Measurements from ENCODE around the gene NOP53. TPM values are rescaled to one million over a fixed set of nuclear protein-coding genes. Genes with fewer than 3 reads are reported as not detected.

Gene NOP53
- total and polyA plus RNA-seq, 2 of the 8 experiments (the other 6 are each of a cell fraction or from before 2014, with no cell fraction given) = 107 to 245 TPM

DNA sequence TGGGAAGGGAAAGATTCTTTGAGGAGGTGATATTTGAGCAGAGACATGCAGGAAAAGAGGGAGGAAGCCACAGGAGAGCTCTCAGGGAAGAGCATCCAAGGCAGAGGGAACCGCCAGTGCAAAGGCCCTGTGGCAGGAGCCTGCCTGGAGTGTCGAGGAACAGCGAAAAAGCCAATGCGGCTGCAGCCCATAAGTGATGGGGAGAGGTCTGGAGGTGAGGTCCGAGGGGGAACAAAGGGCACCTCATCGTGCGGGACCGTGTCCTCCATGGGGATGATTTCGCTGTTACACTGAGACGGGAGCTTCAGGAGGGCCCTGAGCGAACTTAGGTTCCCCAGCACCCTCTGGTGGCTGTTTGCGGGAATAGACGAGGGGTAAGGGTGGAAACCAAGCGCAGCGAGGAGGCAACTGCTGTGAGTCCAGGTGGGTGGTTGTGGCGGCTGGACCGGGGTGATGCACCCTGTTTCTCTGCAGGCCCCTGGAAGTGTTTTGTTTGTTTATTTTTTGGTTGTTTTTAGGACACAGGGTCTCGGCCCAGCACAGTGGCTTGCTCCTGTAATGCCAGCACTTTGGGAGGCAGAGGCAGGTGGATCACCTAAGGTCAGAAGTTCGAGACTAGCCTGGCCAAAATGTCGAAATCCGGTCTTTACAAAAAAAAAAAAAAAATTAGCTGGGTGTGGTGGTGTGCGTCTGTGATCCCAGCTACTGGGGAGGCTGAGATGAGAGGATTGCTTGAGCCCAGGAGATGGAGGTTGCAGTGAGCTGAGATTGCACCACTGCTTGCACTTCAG is 38.0 kb upstream of the NOP53 start (continued):
- TF ChIP-seq, protein P1, sequence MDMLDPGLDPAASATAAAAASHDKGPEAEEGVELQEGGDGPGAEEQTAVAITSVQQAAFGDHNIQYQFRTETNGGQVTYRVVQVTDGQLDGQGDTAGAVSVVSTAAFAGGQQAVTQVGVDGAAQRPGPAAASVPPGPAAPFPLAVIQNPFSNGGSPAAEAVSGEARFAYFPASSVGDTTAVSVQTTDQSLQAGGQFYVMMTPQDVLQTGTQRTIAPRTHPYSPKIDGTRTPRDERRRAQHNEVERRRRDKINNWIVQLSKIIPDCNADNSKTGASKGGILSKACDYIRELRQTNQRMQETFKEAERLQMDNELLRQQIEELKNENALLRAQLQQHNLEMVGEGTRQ (IDR thresholded peaks at IDR 0.05; ENCODE audit: low read length) = no peak
